ENCODE measurements around the gene C1S.
"Not testable (repeated sequence)": the region's sequence is repeated elsewhere in the genome, so short reads cannot be mapped to it uniquely, and the experiment has no call there.

C1S gene

GRCh38 chr12:7046383-7047105 is 14.0 kb upstream of the C1S start:
- in situ Hi-C loops (cut with MboI; ENCODE audit: low sequenced_read_pairs) = no loop called here

DNA sequence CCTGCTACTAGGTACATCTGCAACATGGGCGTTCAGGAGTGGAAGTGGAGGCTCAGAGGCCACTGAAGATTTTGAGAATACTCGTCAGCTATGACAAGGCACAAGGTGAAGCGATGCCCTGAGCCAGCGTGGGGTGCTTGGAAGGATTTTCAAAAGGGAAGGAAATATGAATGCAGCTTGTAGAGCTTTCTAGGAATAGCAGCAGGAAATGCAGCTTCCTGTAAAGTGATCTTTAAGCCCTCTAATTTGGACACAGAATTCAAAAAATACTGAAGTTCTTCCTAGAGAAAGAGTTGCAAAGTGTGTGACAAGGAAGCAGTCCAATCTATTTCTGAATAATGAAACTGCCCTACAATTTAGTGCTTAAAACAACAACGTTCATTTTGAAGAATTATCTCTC is 13.2 kb upstream of the C1S start:
- in situ Hi-C loops (cut with MboI; ENCODE audit: low sequenced_read_pairs) = no loop called here

GRCh38 chr12:7049445-7049951 is 11.0 kb upstream of the C1S start:
- in situ Hi-C loops (cut with MboI; ENCODE audit: low sequenced_read_pairs) = not testable (repeated sequence)

DNA sequence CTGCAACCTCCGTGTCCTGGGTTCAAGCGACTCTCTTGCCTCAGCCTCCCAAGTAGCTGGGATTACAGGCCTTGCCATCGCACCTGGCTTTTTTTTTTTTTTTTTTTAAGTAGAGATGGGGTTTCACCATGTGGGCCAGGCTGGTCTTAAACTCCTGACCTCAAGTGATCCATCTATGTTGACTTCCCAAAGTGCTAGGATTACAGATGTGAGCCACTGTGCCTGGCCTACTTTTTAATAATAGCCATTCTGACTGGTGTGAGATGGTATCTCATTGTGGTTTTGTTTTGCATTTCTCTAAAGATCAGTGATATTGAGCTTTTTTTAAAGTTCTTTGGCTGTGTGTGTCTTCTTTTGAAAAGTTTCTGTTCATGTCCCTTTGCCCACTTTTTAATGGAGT is 10.5 kb upstream of the C1S start:
- in situ Hi-C loops (cut with MboI; ENCODE audit: low sequenced_read_pairs) = not testable (repeated sequence)

GRCh38 chr12:7054925-7055324 is 5.6 kb upstream of the C1S start:
- in situ Hi-C loops (cut with MboI; ENCODE audit: low sequenced_read_pairs) = no loop called here

DNA sequence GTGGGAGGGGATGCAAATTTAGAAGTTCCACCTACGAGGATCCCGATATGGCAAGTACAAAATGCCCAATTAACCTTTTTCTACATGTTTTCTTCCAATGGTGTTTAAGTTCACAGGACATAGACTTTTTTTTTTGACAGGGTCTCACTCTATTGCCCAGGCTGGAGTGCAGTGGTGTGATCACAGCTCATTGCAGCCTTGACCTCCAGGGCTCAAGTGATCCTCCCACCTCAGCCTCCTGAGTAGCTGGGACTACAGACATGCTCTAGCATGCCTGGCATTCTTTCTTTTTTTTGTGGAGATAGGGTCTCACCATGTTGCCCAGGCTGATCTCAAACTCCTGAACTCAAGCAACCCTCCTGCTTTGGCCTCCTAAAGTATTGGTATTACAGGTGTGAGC is 4.8 kb upstream of the C1S start:
- in situ Hi-C loops (cut with MboI; ENCODE audit: low sequenced_read_pairs) = not testable (repeated sequence)

DNA sequence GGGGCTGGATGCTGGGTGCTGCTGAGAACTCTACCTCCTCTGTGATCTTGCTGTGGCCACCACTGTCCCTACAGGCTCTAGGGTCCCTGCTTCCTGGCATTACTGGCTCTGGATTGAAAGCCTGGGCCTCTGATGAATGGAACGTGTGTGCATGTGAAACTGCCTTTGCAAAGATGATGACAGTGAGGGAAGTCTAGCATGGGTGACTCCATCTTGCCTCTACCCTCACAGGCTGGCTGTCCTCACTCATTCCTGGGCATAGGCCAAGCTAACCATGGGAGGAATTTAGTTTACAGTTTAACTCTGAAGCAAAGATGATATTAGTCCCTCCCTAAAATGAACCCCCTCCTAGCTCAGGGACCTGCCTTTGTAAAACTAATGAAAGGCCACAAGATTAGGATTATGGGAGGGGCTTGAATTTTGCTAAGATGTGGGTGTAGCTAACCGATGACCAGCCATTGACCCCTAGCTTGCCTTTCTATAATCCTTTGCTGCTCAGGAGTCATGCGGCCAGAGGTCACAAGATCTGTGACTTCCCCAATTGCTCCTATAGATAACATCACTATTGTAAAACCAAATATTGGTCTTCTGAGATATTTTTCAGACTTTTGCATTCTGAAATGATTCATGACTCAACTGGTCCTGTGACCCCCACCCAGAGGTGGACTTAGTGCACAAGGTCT is 2.2 kb upstream of the C1S start:
- in situ Hi-C loops (cut with MboI; ENCODE audit: low sequenced_read_pairs) = no loop called here

DNA sequence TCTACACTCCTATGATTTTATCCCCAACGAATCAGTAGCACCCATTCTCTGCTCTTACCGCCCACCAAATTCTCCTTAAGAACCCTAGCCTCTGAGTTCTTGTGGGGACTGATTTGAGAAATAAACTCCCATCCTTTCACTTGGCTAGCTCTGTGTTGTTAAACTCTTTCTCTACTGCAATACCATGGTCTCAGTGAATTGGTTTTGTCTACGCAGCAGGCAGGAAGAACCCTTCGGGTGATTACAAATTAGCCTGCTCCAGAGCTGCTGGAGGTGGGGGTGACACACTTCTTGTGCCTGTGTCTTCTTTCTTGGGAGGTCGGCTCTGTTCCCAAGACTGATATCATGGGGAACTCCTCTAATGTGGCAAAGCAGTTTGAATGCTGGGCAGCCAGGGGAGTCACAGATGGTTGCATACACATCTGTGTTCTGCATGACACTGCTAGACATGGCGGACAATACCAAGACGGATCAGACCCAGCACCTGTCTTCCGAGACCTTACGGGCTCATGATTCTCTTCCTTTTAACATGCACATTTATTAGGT is 1.6 kb upstream of the C1S start:
- in situ Hi-C loops (cut with MboI; ENCODE audit: low sequenced_read_pairs) = no loop called here

GRCh38 chr12:7059780-7060179 is 738 bp upstream of the C1S start:
- in situ Hi-C loops (cut with MboI; ENCODE audit: low sequenced_read_pairs) = no loop called here

- in situ Hi-C loops (cut with MboI; ENCODE audit: low sequenced_read_pairs) = no loop called here
These were observed 620 bp downstream of the C1S start for GRCh38 chr12:7061138-7061537.

DNA sequence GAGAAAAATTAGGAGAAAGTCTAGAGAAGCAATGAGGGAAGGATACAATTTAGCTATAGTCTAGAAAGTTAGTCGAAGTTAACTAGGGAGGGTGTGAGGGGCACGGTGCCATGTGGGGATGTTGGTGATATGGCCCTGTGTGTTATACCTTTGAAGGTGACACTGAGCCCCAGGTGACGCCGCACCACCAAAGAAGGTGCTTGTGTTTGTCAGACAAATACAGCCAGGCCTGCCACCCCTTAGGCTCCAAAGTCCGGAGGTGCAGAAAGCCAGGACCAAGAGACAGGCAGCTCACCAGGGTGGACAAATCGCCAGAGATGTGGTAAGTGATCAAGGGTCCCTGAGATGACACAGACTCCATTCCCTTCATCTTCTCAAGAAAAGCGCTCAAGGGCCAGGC is 1.1 kb downstream of the C1S start:
- in situ Hi-C loops (cut with MboI; ENCODE audit: low sequenced_read_pairs) = no loop called here

GRCh38 chr12:7064516-7064915 is 4.0 kb downstream of the C1S start:
- in situ Hi-C loops (cut with MboI; ENCODE audit: low sequenced_read_pairs) = no loop called here

- in situ Hi-C loops (cut with MboI; ENCODE audit: low sequenced_read_pairs) = no loop called here
These were observed 4.6 kb downstream of the C1S start for GRCh38 chr12:7065073-7065623.

DNA sequence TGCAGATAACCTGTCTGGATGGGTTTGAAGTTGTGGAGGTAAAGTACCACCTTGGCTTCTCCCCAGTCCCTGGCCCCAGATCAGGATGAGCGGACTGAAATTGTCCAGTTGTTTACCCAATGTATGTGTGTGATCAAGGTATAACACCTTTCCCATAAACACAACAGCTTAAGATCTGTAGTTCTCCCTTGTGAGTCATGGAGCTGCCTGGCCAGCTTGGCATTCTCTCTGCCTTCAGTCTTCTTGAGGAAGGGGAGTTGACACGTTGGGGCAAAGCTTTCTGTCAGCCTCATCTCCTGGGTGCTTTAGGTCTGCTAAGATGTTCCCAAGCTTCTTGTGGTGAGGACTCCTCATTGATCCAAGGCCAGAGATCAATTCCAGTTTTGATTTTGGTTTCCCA is 6.1 kb downstream of the C1S start:
- in situ Hi-C loops (cut with MboI; ENCODE audit: low sequenced_read_pairs) = no loop called here

GRCh38 chr12:7067096-7067495 is 6.6 kb downstream of the C1S start:
- in situ Hi-C loops (cut with MboI; ENCODE audit: low sequenced_read_pairs) = no loop called here

DNA sequence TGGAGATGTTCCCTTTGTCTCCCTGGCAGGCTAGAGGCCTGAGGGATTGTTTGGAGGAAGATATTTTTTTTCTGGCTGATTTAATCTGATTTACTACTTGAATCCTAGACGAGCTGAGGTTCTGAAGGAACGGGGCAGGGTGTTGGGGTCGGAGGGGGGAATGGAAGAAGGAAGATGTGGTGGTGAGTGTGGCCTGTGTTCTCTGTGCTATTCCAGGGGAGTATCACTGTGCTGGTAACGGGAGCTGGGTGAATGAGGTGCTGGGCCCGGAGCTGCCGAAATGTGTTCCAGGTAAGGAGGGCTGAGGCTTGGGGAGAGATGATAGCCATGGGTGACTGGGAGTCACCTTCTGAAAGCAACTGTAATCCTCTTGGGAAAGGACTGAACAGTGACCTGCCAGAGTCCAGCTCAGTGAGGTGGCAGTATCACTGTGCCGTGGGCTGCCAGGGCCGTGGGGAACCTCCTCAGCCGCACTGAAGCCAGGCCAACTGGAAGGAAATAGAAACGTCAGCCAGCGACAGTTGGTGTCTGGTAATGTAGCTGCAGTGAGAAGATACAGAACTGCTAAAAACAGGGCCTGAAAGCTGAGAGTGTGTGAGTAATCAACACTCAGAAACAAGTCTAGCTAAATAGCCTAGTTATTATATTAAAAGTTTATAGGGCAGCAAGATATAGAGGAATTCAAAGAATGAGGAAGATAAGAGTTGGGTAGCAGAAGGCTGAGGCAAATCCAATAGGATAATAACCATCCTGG is 7.9 kb downstream of the C1S start:
- in situ Hi-C loops (cut with MboI; ENCODE audit: low sequenced_read_pairs) = no loop called here

- in situ Hi-C loops (cut with MboI; ENCODE audit: low sequenced_read_pairs) = no loop called here
These were observed 8.5 kb downstream of the C1S start for GRCh38 chr12:7068994-7069346.

DNA sequence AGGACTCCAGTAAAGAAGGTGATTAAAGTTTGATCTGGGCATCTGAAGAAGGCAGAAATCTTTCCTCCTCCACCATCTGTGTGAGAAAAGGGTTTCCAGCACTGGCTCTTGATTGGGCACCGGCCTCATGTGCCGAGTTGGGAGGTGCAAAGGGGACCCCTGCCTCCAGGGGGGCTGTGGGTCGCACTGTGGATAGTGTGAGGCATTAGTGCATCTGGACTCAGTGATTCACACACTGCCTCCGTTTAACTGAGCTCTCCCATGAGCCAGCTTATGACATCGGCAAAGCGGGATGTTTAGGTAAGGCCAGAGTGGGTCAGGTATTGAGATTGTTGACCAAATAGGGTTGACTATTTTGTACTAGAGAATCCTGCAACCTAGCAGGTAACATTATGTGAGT is 8.9 kb downstream of the C1S start:
- in situ Hi-C loops (cut with MboI; ENCODE audit: low sequenced_read_pairs) = no loop called here

DNA sequence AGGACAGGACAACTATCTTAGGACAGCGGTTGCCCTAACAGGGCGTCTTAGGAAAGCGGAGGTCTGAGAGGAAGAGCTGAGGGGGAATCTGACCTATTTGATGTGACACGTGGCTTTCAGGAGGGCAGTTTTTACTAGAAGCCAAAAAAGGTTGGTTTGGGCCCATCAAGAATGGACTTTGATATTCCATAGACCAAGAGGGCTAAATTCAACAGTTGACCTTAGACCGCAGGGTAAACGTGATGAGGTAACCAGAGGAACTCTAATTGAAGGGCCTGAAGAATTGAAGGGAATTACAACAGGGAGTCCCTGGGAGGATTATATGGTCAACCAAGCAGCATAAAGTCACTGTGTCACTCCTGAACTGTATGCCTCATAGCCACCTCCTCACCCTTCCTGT is 11.5 kb downstream of the C1S start:
- in situ Hi-C loops (cut with MboI; ENCODE audit: low sequenced_read_pairs) = no loop called here

DNA sequence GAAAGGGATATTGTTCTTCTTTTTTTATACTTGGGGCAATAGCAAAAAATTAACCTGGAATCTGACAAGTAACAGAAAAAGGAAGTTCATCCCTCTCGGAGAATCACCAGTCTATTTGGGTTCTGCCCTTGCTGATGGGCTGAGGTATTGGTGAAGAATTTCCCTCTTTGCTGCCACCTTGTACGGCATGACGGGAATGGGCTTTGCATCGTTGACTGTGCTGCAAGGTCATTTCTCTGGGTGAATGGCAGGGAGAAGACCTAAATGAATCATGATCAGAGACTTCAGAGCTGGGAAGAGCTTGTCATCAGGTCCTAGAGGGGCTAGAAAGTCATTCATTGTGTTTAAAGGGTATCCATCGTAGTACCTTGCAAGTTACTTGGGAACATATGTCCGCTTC is 12.0 kb downstream of the C1S start:
- in situ Hi-C loops (cut with MboI; ENCODE audit: low sequenced_read_pairs) = no loop called here

GRCh38 chr12:7073946-7074345 is 13.4 kb downstream of the C1S start:
- in situ Hi-C loops (cut with MboI; ENCODE audit: low sequenced_read_pairs) = no loop called here

Measured in HL-60/S4 (cell line).